HG02642 (cell line): ENCODE results near the gene CLTA.

Experiments used
- ATAC-seq: cut with Tn5 transposase; IDR thresholded peaks from one replicate; pipeline ENCODE4 v1.9.1; 2021; ENCODE audit warnings: mild to moderate bottlenecking; ENCODE audit not compliant: unreplicated experiment, poor library complexity

Gene CLTA

GRCh38 chr9:36190388-36191289 lies at the start of gene CLTA:
Gene CLTA (plus strand): TSS chr9:36190921. CDS start chr9:36191057, 136 bp downstream.
- ATAC-seq: peak; percentile 97

GRCh38 chr9:36141288-36141687 lies 49.4 kb upstream of the CLTA start:
- ATAC-seq: no peak

GRCh38 chr9:36141761-36142160 lies 49.0 kb upstream of the CLTA start:
- no peak for ATAC-seq

GRCh38 chr9:36142510-36143244 lies 48.0 kb upstream of the CLTA start:
- no peak for ATAC-seq

- no peak for ATAC-seq
Measured at GRCh38 chr9:36143245-36143641, 47.5 kb upstream of the CLTA start.

- ATAC-seq: no peak
Measured at GRCh38 chr9:36144309-36145232, 46.1 kb upstream of the CLTA start.

GRCh38 chr9:36145970-36146369 lies 44.8 kb upstream of the CLTA start:
- ATAC-seq: no peak

- no peak for ATAC-seq
Measured at GRCh38 chr9:36146651-36147050, 44.1 kb upstream of the CLTA start.

GRCh38 chr9:36147441-36148175 lies 43.1 kb upstream of the CLTA start:
- no peak for ATAC-seq

GRCh38 chr9:36148311-36149051 lies 42.2 kb upstream of the CLTA start:
- ATAC-seq: peak; percentile 42

GRCh38 chr9:36149197-36149596 lies 41.5 kb upstream of the CLTA start:
- no peak for ATAC-seq

- ATAC-seq: no peak
Measured at GRCh38 chr9:36150574-36151315, 40.0 kb upstream of the CLTA start.

GRCh38 chr9:36151316-36152210 lies 39.2 kb upstream of the CLTA start:
- ATAC-seq: peak; percentile 78

- no peak for ATAC-seq
Measured at GRCh38 chr9:36152741-36153438, 37.8 kb upstream of the CLTA start.

GRCh38 chr9:36153746-36154145 lies 37.0 kb upstream of the CLTA start:
- no peak for ATAC-seq

- ATAC-seq: no peak
Measured at GRCh38 chr9:36154331-36154952, 36.3 kb upstream of the CLTA start.
